ENCODE data around the gene BTNL9.
"Not testable (repeated sequence)": the region's sequence is repeated elsewhere in the genome, so short reads cannot be mapped to it uniquely, and the experiment has no call there.

BTNL9 gene

GRCh38 chr5:181044662-181045305 lies 4.7 kb downstream of the BTNL9 start:
- no peak overlapping the region for H3K9ac ChIP-seq (ENCODE audit: low read length)
- H3K9me3 ChIP-seq (ENCODE audit: control insufficient read depth, low read length) = no peaks in the 10 kb centered on the region
- H3K4me1 ChIP-seq (ENCODE audit: control insufficient read depth, insufficient read depth, low read length) = no peaks in the 10 kb centered on the region
- H3K27me3 ChIP-seq (ENCODE audit: control insufficient read depth, insufficient read depth, low read length) = peaks cover 30% of the 10 kb centered on the region
- no peak overlapping the region for H3K4me3 ChIP-seq (ENCODE audit: low read length)
- H3K36me3 ChIP-seq (ENCODE audit: control insufficient read depth, insufficient read depth, low read length) = no peaks in the 10 kb centered on the region

- Histone ChIP-seq H3K27me3 (ENCODE audit: control insufficient read depth, insufficient read depth, low read length) (peaks cover 35% of the 10 kb centered on the region), H3K9me3 (ENCODE audit: control insufficient read depth, low read length) (no peaks in the 10 kb centered on the region), H3K4me3 (ENCODE audit: low read length) (no peak overlapping the region), H3K36me3 (ENCODE audit: control insufficient read depth, insufficient read depth, low read length) (no peaks in the 10 kb centered on the region), H3K9ac (ENCODE audit: low read length) (no peak overlapping the region), H3K4me1 (ENCODE audit: control insufficient read depth, insufficient read depth, low read length) (no peaks in the 10 kb centered on the region)
Observed at GRCh38 chr5:181045316-181045715, 5.2 kb downstream of the BTNL9 start.

- not testable (repeated sequence) for H3K9ac ChIP-seq (ENCODE audit: low read length); H3K4me1 ChIP-seq (ENCODE audit: control insufficient read depth, insufficient read depth, low read length); H3K9me3 ChIP-seq (ENCODE audit: control insufficient read depth, low read length); H3K36me3 ChIP-seq (ENCODE audit: control insufficient read depth, insufficient read depth, low read length); H3K4me3 ChIP-seq (ENCODE audit: low read length)
- H3K27me3 ChIP-seq (ENCODE audit: control insufficient read depth, insufficient read depth, low read length) = peaks cover 39% of the 10 kb centered on the region
Observed at GRCh38 chr5:181045857-181046256, 5.8 kb downstream of the BTNL9 start.

GRCh38 chr5:181047288-181047687 lies 7.2 kb downstream of the BTNL9 start:
- Histone ChIP-seq H3K36me3 (ENCODE audit: control insufficient read depth, insufficient read depth, low read length) (no peaks in the 10 kb centered on the region), H3K27me3 (ENCODE audit: control insufficient read depth, insufficient read depth, low read length) (peaks cover 41% of the 10 kb centered on the region), H3K4me1 (ENCODE audit: control insufficient read depth, insufficient read depth, low read length) (no peaks in the 10 kb centered on the region), H3K4me3 (ENCODE audit: low read length) (no peak overlapping the region), H3K9me3 (ENCODE audit: control insufficient read depth, low read length) (no peaks in the 10 kb centered on the region), H3K9ac (ENCODE audit: low read length) (no peak overlapping the region)

- peaks cover 42% of the 10 kb centered on the region for H3K27me3 ChIP-seq (ENCODE audit: control insufficient read depth, insufficient read depth, low read length)
- H3K9me3 ChIP-seq (ENCODE audit: control insufficient read depth, low read length) = no peaks in the 10 kb centered on the region
- H3K4me3 ChIP-seq (ENCODE audit: low read length) = no peak overlapping the region
- H3K4me1 ChIP-seq (ENCODE audit: control insufficient read depth, insufficient read depth, low read length) = no peaks in the 10 kb centered on the region
- H3K9ac ChIP-seq (ENCODE audit: low read length) = no peak overlapping the region
- H3K36me3 ChIP-seq (ENCODE audit: control insufficient read depth, insufficient read depth, low read length) = no peaks in the 10 kb centered on the region
Observed at GRCh38 chr5:181047921-181048320, 7.9 kb downstream of the BTNL9 start.

GRCh38 chr5:181050016-181050415 lies 9.9 kb downstream of the BTNL9 start:
- Histone ChIP-seq H3K9me3 (ENCODE audit: control insufficient read depth, low read length) (no peaks in the 10 kb centered on the region), H3K9ac (ENCODE audit: low read length) (no peak overlapping the region), H3K4me3 (ENCODE audit: low read length) (no peak overlapping the region), H3K4me1 (ENCODE audit: control insufficient read depth, insufficient read depth, low read length) (peaks cover 7% of the 10 kb centered on the region), H3K36me3 (ENCODE audit: control insufficient read depth, insufficient read depth, low read length) (no peaks in the 10 kb centered on the region), H3K27me3 (ENCODE audit: control insufficient read depth, insufficient read depth, low read length) (peaks cover 53% of the 10 kb centered on the region)

GRCh38 chr5:181051841-181052671 lies 12.0 kb downstream of the BTNL9 start:
- no peak overlapping the region for H3K4me3 ChIP-seq (ENCODE audit: low read length)
- H3K27me3 ChIP-seq (ENCODE audit: control insufficient read depth, insufficient read depth, low read length) = peaks cover 57% of the 10 kb centered on the region
- peaks cover 7% of the 10 kb centered on the region for H3K4me1 ChIP-seq (ENCODE audit: control insufficient read depth, insufficient read depth, low read length)
- no peak overlapping the region for H3K9ac ChIP-seq (ENCODE audit: low read length)
- H3K9me3 ChIP-seq (ENCODE audit: control insufficient read depth, low read length) = no peaks in the 10 kb centered on the region
- H3K36me3 ChIP-seq (ENCODE audit: control insufficient read depth, insufficient read depth, low read length) = no peaks in the 10 kb centered on the region

- H3K4me1 ChIP-seq (ENCODE audit: control insufficient read depth, insufficient read depth, low read length) = peaks cover 7% of the 10 kb centered on the region
- H3K36me3 ChIP-seq (ENCODE audit: control insufficient read depth, insufficient read depth, low read length) = no peaks in the 10 kb centered on the region
- peaks cover 58% of the 10 kb centered on the region for H3K27me3 ChIP-seq (ENCODE audit: control insufficient read depth, insufficient read depth, low read length)
- H3K4me3 ChIP-seq (ENCODE audit: low read length) = peak overlapping the region; percentile 36
- no peaks in the 10 kb centered on the region for H3K9me3 ChIP-seq (ENCODE audit: control insufficient read depth, low read length)
- H3K9ac ChIP-seq (ENCODE audit: low read length) = peak overlapping the region; percentile 25
Observed at GRCh38 chr5:181052672-181053487, 12.8 kb downstream of the BTNL9 start.

- Histone ChIP-seq H3K36me3 (ENCODE audit: control insufficient read depth, insufficient read depth, low read length) (no peaks in the 10 kb centered on the region), H3K9me3 (ENCODE audit: control insufficient read depth, low read length) (no peaks in the 10 kb centered on the region), H3K4me3 (ENCODE audit: low read length) (peak overlapping the region; percentile 36), H3K27me3 (ENCODE audit: control insufficient read depth, insufficient read depth, low read length) (peaks cover 65% of the 10 kb centered on the region), H3K4me1 (ENCODE audit: control insufficient read depth, insufficient read depth, low read length) (peaks cover 7% of the 10 kb centered on the region), H3K9ac (ENCODE audit: low read length) (peak overlapping the region; percentile 25)
Observed at GRCh38 chr5:181053488-181054121, 13.5 kb downstream of the BTNL9 start.

- Histone ChIP-seq H3K9me3 (ENCODE audit: control insufficient read depth, low read length) (no peaks in the 10 kb centered on the region), H3K9ac (ENCODE audit: low read length) (no peak overlapping the region), H3K4me1 (ENCODE audit: control insufficient read depth, insufficient read depth, low read length) (peaks cover 9% of the 10 kb centered on the region), H3K27me3 (ENCODE audit: control insufficient read depth, insufficient read depth, low read length) (peaks cover 71% of the 10 kb centered on the region), H3K4me3 (ENCODE audit: low read length) (no peak overlapping the region), H3K36me3 (ENCODE audit: control insufficient read depth, insufficient read depth, low read length) (no peaks in the 10 kb centered on the region)
Observed at GRCh38 chr5:181054138-181054537, 14.1 kb downstream of the BTNL9 start.

GRCh38 chr5:181054871-181055459 lies 14.9 kb downstream of the BTNL9 start:
- Histone ChIP-seq H3K9me3 (ENCODE audit: control insufficient read depth, low read length) (no peaks in the 10 kb centered on the region), H3K36me3 (ENCODE audit: control insufficient read depth, insufficient read depth, low read length) (no peaks in the 10 kb centered on the region), H3K4me3 (ENCODE audit: low read length) (no peak overlapping the region), H3K27me3 (ENCODE audit: control insufficient read depth, insufficient read depth, low read length) (peaks cover 78% of the 10 kb centered on the region), H3K4me1 (ENCODE audit: control insufficient read depth, insufficient read depth, low read length) (peaks cover 10% of the 10 kb centered on the region), H3K9ac (ENCODE audit: low read length) (no peak overlapping the region)
